GM12878 (cell line): Measurements from ENCODE around the gene GOLGA2. TPM values are rescaled to one million over a fixed set of nuclear protein-coding genes. Genes with fewer than 3 reads are reported as not detected.

Experiments
- ATAC-seq: fragments of 200-7000 bp; cut with Tn5 transposase; 3 replicates; pipeline ENCODE4 v1.9.1; 2020; ENCODE audit warnings: mild to moderate bottlenecking, moderate library complexity
- BruUV-seq: library from RNA; stranded (reverse); fragments of 400-500 nt; replicated peaks from 2 replicates; lab custom pipeline; 2021; lab: Mats Ljungman, UMichigan
- CTCF ChIA-PET: fragments of 300-600 bp; sonication (Branson Sonifier 250); formaldehyde crosslinking; extraction: SDS; loops from one replicate; lab custom pipeline; 2021; ENCODE audit warnings: inconsistent platforms; lab: Yijun Ruan, JAX
- POLR2A ChIA-PET: fragments of 350-600 bp; formaldehyde crosslinking; extraction: SDS; loops from one replicate; lab custom pipeline; 2021; ENCODE audit warnings: inconsistent platforms; lab: Charles Lee
- RAD21 ChIA-PET: fragments of 300-600 bp; sonication (Branson Sonifier 250); formaldehyde crosslinking; loops from one replicate; lab custom pipeline; 2023; ENCODE audit warnings: antibody characterized with exemption; ENCODE audit not compliant: unreplicated experiment; lab: Charles Lee
- SMC1A ChIA-PET: fragments of 300-600 bp; sonication (Branson Sonifier 250); formaldehyde crosslinking; loops from one replicate; lab custom pipeline; 2023; ENCODE audit not compliant: unreplicated experiment, uncharacterized antibody; lab: Charles Lee
- DNase-seq: peaks from one replicate; pipeline ENCODE4 v3.0.0-alpha.2; 2011; ENCODE audit warnings: low read depth, low spot score
- FAIRE-seq: peaks from 3 replicates; lab custom pipeline; 2011; peaks lifted over from hg19 to GRCh38; lab: Jason Lieb, UNC
- H2AFZ ChIP-seq: 2 replicates; pipeline ENCODE4 v1.6.0; 2011; ENCODE audit warnings: low read depth, low read length, control low read depth; ENCODE audit not compliant: control insufficient read depth
- H3K27ac ChIP-seq: 2 replicates; pipeline ENCODE4 v1.5.1; 2011; ENCODE audit warnings: control low read depth; ENCODE audit not compliant: control insufficient read depth, insufficient read depth
- H3K27me3 ChIP-seq, 2 experiments: replicated peaks in 1 of 2; 2 replicates each; pipeline versions ENCODE4 v1.6.0 to v1.6.1; 2011; ENCODE audit warnings: low read length in 1 of 2; ENCODE audit not compliant: control insufficient read depth in 2 of 2, insufficient read depth in 2 of 2
- H3K36me3 ChIP-seq, 2 experiments: 2 replicates each; pipeline ENCODE4 v1.5.1; 2011; ENCODE audit warnings: low read length in 1 of 2; ENCODE audit not compliant: control insufficient read depth in 2 of 2, insufficient read depth in 2 of 2
- H3K4me1 ChIP-seq: 2 replicates; pipeline ENCODE4 v1.6.1; 2011; ENCODE audit warnings: mild to moderate bottlenecking, low read length, moderate library complexity, mixed read lengths; ENCODE audit not compliant: control insufficient read depth, insufficient read depth
- H3K4me2 ChIP-seq: 2 replicates; pipeline ENCODE4 v1.6.0; 2011; ENCODE audit warnings: control low read depth; ENCODE audit not compliant: control insufficient read depth, insufficient read depth
- H3K4me3 ChIP-seq: fragments of 200-600 bp; sonication (generic); 2 replicates; pipeline ENCODE4 v1.5.1; 2016
- H3K79me2 ChIP-seq: 2 replicates; pipeline ENCODE4 v1.6.0; 2011; ENCODE audit warnings: low read length; ENCODE audit not compliant: control insufficient read depth, insufficient read depth
- H3K9ac ChIP-seq: 2 replicates; pipeline ENCODE4 v1.8.0; 2011; ENCODE audit warnings: low read length, control low read depth, mixed read lengths; ENCODE audit not compliant: control insufficient read depth, insufficient read depth
- H3K9me3 ChIP-seq: replicated peaks from 3 replicates; pipeline ENCODE4 v1.5.1; 2011; ENCODE audit warnings: mild to moderate bottlenecking, low read length; ENCODE audit not compliant: control insufficient read depth, insufficient read depth
- H4K20me1 ChIP-seq: 2 replicates; pipeline ENCODE4 v1.6.0; 2011; ENCODE audit not compliant: control insufficient read depth, insufficient read depth
- ASH2L ChIP-seq: fragments of 300-600, 200-600 bp; sonication (generic); IDR thresholded peaks from 2 replicates; pipeline ENCODE4 v1.6.1; 2017; ENCODE audit warnings: low read depth, mild to moderate bottlenecking, borderline replicate concordance
- BHLHE40 ChIP-seq, 2 experiments: fragments of 450-650 bp in 1 of 2; IDR thresholded peaks; 2 replicates each; pipeline ENCODE4 v1.6.1; 2011 to 2017; ENCODE audit warnings: low read depth in 2 of 2, borderline replicate concordance in 1 of 2, improper control_type of control experiment in 1 of 2, low read length in 1 of 2, mild to moderate bottlenecking in 1 of 2
- CBX3 ChIP-seq: fragments of 200-600 bp; sonication (generic); IDR thresholded peaks from 2 replicates; pipeline ENCODE4 v1.6.1; 2016; ENCODE audit warnings: low read depth, borderline replicate concordance
- CREB1 ChIP-seq: IDR thresholded peaks from 2 replicates; pipeline ENCODE4 v1.6.1; 2012; ENCODE audit warnings: low read depth, mild to moderate bottlenecking, inconsistent platforms
- PAX5 ChIP-seq: IDR thresholded peaks from 2 replicates; pipeline ENCODE4 v1.6.1; 2011; ENCODE audit warnings: low read depth, low read length, borderline replicate concordance
- PRDM15 ChIP-seq: fragments of 450-650 bp; formaldehyde crosslinking; IDR thresholded peaks from 2 replicates; pipeline ENCODE4 v1.4.0; 2020; ENCODE audit warnings: mild to moderate bottlenecking, moderate library complexity
- SMAD5 ChIP-seq: IDR thresholded peaks from 2 replicates; pipeline ENCODE4 v1.6.1; 2016; ENCODE audit warnings: antibody characterized with exemption, low read depth
- SRF ChIP-seq, 2 experiments: IDR thresholded peaks; 2 replicates each; pipeline ENCODE4 v1.6.1; 2011; ENCODE audit warnings: low read depth in 2 of 2, low read length in 2 of 2, mild to moderate bottlenecking in 1 of 2, moderate library complexity in 1 of 2
- TARDBP ChIP-seq: IDR thresholded peaks from 2 replicates; pipeline ENCODE4 v1.6.1; 2016; ENCODE audit warnings: borderline replicate concordance
- YY1 ChIP-seq: IDR thresholded peaks from 2 replicates; pipeline ENCODE4 v1.6.1; 2011; ENCODE audit warnings: low read depth, mild to moderate bottlenecking, low read length
- ZBTB4 ChIP-seq: fragments of 450-650 bp; formaldehyde crosslinking; IDR thresholded peaks from 2 replicates; pipeline ENCODE4 v1.4.0; 2022; ENCODE audit warnings: mild to moderate bottlenecking, moderate library complexity
- WGBS: methylation state at CpG from one replicate; pipeline ENCODE4 v1.1.6; 2016; ENCODE audit warnings: low lambda C conversion rate; ENCODE audit not compliant: insufficient replicate concordance, insufficient coverage; ENCODE audit errors: missing lambda C conversion rate; 5-methylcytosine and 5-hydroxymethylcytosine counted together
- in situ Hi-C: fragments of 300-500 bp; cut with MboI; formaldehyde crosslinking; loops from 9 replicates; pipeline ENCODE4 v1.14.3; 2018; ENCODE audit warnings: mixed read lengths
- intact Hi-C: fragments of 100-400 bp; cut with micrococcal nuclease; formaldehyde crosslinking; loops from one replicate; pipeline ENCODE4 v1.14.2; 2022; ENCODE audit not compliant: unreplicated experiment
- polyA plus RNA-seq, 11 experiments: library from polyadenylated mRNA; depleted of rRNA in 4 of 11; unstranded in 6 of 11; stranded (reverse) in 5 of 11; fragments of >200 nt; fragmentation: Nextera tagmentation in 4 of 11; fragmentation: Illumina TruSeq in 1 of 11; extraction: Ambion mirVana in 4 of 11; extraction: Trizol in 1 of 11; gene quantifications; 1 replicate in 1 of 11; 2 replicates in 10 of 11; pipeline versions ENCODE4 v1.2.1 to v1.2.3, GENCODE V29; 2011 to 2016; ENCODE audit warnings: inconsistent platforms in 2 of 11, missing spikeins in 2 of 11, low read depth in 1 of 11
- total RNA-seq, 4 experiments: library from RNA; depleted of rRNA in 3 of 4; stranded (reverse); fragments of >200 nt in 3 of 4; fragmentation: Illumina TruSeq in 1 of 4; extraction: Trizol in 1 of 4; gene quantifications; 2 replicates each; pipeline versions ENCODE4 v1.2.1 to v1.2.3, GENCODE V29; 2013 to 2021

The GOLGA2 gene
- total and polyA plus RNA-seq, 10 of the 15 experiments (the other 5 are each of a cell fraction or from before 2014, with no cell fraction given): 5.9 to 32.6 (median 19.7) TPM

- no TSS peak for BruUV-seq
- no peak overlapping the region for H3K27ac ChIP-seq
- in situ Hi-C loops (no loop called here), intact Hi-C loops (no loop called here)
- FAIRE-seq (no peak), ATAC-seq (no peak)
- no peaks in the 10 kb centered on the region for H3K9me3 ChIP-seq
- H3K36me3 ChIP-seq: peaks cover 6 to 21% of the 10 kb centered on the region in 2 experiments; a peak in 3 of 4 replicates
- H3K4me1 ChIP-seq: no peaks in the 10 kb centered on the region
- H3K9ac ChIP-seq: no peak overlapping the region
- H2AFZ ChIP-seq: no peak overlapping the region
- H3K27me3 ChIP-seq: no peaks in the 10 kb centered on the region
- no peaks in the 10 kb centered on the region for H4K20me1 ChIP-seq
- CTCF ChIA-PET: interaction anchor here (0.9 kb wide), 1 partner anchor 12 kb away, joined by 3 read pairs; no protein-coding TSS in a partner anchor
- POLR2A ChIA-PET: no interaction called here
- H3K4me2 ChIP-seq: no peak overlapping the region
- H3K79me2 ChIP-seq: no peaks in the 10 kb centered on the region
- WGBS: 97% methylated on average over 10 of the region's 10 CpGs
- no peak overlapping the region for H3K4me3 ChIP-seq
- SMC1A ChIA-PET: no interaction called here
- no peak for TF ChIP-seq BHLHE40 (IDR thresholded peaks at IDR 0.05; ENCODE audit: borderline replicate concordance in 1 of 2, low read depth in 2 of 2, low read length in 1 of 2)
- no peak for TF ChIP-seq ASH2L
- no peak for TF ChIP-seq CREB1
- no peak for TF ChIP-seq PAX5
- TF ChIP-seq, all 136 proteins: peak for 0
- RAD21 ChIA-PET: no interaction called here
- no peak for DNase-seq
Observed at GRCh38 chr9:128310461-128310860, 34.7 kb upstream of the GOLGA2 start.

DNA sequence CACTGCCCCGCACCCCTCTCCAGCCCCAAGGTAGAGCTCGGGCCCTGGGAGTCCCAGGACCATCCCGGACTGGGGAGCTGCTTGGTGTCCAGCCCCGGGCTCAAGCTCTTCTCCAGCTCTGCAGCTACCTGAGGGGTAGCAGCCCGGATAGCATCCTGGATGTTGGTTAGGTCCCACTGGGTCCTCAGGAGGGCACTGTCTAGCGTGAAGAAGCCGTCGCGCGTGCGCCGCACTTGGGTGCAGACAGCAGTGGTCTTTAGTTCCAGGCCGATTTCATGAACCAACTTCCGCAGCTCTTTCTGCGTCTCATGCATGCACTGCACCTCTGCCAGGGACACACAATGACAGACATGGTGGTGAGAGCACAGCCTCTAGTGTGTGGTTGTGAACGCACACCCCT is 33.7 kb upstream of the GOLGA2 start:
- Histone ChIP-seq H3K36me3 (peaks cover 3 to 21% of the 10 kb centered on the region in 2 experiments; a peak in 3 of 4 replicates), H3K9me3 (no peaks in the 10 kb centered on the region), H4K20me1 (no peaks in the 10 kb centered on the region), H3K9ac (no peak overlapping the region), H3K27me3 (no peaks in the 10 kb centered on the region), H3K4me2 (no peak overlapping the region), H2AFZ (no peak overlapping the region), H3K27ac (no peak overlapping the region), H3K4me3 (no peak overlapping the region), H3K4me1 (no peaks in the 10 kb centered on the region), H3K79me2 (no peaks in the 10 kb centered on the region)
- BruUV-seq: no TSS peak
- CTCF ChIA-PET: interaction anchor here (1.1 to 1.9 kb wide), 2 partner anchors 14 to 53 kb away, joined by 3 to 9 read pairs; no protein-coding TSS in a partner anchor
- FAIRE-seq: no peak
- in situ Hi-C loops (no loop called here), intact Hi-C loops (no loop called here)
- WGBS: 92% methylated on average over 16 of the region's 16 CpGs
- DNase-seq: no peak
- SMC1A ChIA-PET: no interaction called here
- RAD21 ChIA-PET: no interaction called here
- POLR2A ChIA-PET: no interaction called here
- ATAC-seq: no peak
- TF ChIP-seq PRDM15 (CRISPR knock-in tag) (no peak), YY1 (no peak), SRF (IDR thresholded peaks at IDR 0.05; ENCODE audit: low read depth in 2 of 2, low read length in 2 of 2) (no peak), ZBTB4 (CRISPR knock-in tag) (no peak), CBX3 (no peak), SMAD5 (no peak), TARDBP (no peak)
